ENCODE measurements around the gene GNB2. TPM values are rescaled to one million over a fixed set of nuclear protein-coding genes. Genes with fewer than 3 reads are reported as not detected.

GNB2 gene
- total and polyA plus RNA-seq, 2 of the 13 experiments (the other 11 are each of a cell fraction or from before 2014, with no cell fraction given), result 48.3 to 67.1 TPM

GRCh38 chr7:100720671-100721504, 47.3 kb downstream of the GNB2 start (continued):
- TF ChIP-seq ZBTB44 (CRISPR knock-in tag; IDR thresholded peaks at IDR 0.05) (no peak), ATF7 (IDR thresholded peaks at IDR 0.05) (no peak), ATF7 (CRISPR knock-in tag; IDR thresholded peaks at IDR 0.05) (no peak), RARG (CRISPR knock-in tag; IDR thresholded peaks at IDR 0.05; ENCODE audit: low read depth) (no peak), ZNF562 (CRISPR knock-in tag; IDR thresholded peaks at IDR 0.05; ENCODE audit: borderline replicate concordance) (no peak), TBL1XR1 (IDR thresholded peaks at IDR 0.05; ENCODE audit: borderline replicate concordance, low read length, partially characterized antibody) (no peak), RCOR2 (CRISPR knock-in tag; IDR thresholded peaks at IDR 0.05) (0 out of 2 replicates have a peak, but pooled peaks have one; percentile 36), ZNF790 (CRISPR knock-in tag; IDR thresholded peaks at IDR 0.05; ENCODE audit: borderline replicate concordance) (no peak), ZNF333 (CRISPR knock-in tag; IDR thresholded peaks at IDR 0.05; ENCODE audit: borderline replicate concordance) (no peak), PHF5A (CRISPR knock-in tag; IDR thresholded peaks at IDR 0.05; ENCODE audit: low read depth, unreplicated experiment) (no peak), ZFP41 (CRISPR knock-in tag; IDR thresholded peaks at IDR 0.05; ENCODE audit: borderline replicate concordance) (no peak), GATA4 (IDR thresholded peaks at IDR 0.05; ENCODE audit: borderline replicate concordance, low read depth) (no peak), SP1 (IDR thresholded peaks at IDR 0.05) (no peak), SP1 (CRISPR knock-in tag; IDR thresholded peaks at IDR 0.05) (no peak), MEF2D (CRISPR knock-in tag; IDR thresholded peaks at IDR 0.05) (no peak; the same call in 1 of the 2 replicates)
- TF ChIP-seq, protein P1, sequence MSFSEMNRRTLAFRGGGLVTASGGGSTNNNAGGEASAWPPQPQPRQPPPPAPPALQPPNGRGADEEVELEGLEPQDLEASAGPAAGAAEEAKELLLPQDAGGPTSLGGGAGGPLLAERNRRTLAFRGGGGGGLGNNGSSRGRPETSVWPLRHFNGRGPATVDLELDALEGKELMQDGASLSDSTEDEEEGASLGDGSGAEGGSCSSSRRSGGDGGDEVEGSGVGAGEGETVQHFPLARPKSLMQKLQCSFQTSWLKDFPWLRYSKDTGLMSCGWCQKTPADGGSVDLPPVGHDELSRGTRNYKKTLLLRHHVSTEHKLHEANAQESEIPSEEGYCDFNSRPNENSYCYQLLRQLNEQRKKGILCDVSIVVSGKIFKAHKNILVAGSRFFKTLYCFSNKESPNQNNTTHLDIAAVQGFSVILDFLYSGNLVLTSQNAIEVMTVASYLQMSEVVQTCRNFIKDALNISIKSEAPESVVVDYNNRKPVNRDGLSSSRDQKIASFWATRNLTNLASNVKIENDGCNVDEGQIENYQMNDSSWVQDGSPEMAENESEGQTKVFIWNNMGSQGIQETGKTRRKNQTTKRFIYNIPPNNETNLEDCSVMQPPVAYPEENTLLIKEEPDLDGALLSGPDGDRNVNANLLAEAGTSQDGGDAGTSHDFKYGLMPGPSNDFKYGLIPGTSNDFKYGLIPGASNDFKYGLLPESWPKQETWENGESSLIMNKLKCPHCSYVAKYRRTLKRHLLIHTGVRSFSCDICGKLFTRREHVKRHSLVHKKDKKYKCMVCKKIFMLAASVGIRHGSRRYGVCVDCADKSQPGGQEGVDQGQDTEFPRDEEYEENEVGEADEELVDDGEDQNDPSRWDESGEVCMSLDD (CRISPR knock-in tag; IDR thresholded peaks at IDR 0.05; ENCODE audit: borderline replicate concordance), result peak; percentile 68; the same call in 1 of the 2 replicates
- TF ChIP-seq, protein P2, sequence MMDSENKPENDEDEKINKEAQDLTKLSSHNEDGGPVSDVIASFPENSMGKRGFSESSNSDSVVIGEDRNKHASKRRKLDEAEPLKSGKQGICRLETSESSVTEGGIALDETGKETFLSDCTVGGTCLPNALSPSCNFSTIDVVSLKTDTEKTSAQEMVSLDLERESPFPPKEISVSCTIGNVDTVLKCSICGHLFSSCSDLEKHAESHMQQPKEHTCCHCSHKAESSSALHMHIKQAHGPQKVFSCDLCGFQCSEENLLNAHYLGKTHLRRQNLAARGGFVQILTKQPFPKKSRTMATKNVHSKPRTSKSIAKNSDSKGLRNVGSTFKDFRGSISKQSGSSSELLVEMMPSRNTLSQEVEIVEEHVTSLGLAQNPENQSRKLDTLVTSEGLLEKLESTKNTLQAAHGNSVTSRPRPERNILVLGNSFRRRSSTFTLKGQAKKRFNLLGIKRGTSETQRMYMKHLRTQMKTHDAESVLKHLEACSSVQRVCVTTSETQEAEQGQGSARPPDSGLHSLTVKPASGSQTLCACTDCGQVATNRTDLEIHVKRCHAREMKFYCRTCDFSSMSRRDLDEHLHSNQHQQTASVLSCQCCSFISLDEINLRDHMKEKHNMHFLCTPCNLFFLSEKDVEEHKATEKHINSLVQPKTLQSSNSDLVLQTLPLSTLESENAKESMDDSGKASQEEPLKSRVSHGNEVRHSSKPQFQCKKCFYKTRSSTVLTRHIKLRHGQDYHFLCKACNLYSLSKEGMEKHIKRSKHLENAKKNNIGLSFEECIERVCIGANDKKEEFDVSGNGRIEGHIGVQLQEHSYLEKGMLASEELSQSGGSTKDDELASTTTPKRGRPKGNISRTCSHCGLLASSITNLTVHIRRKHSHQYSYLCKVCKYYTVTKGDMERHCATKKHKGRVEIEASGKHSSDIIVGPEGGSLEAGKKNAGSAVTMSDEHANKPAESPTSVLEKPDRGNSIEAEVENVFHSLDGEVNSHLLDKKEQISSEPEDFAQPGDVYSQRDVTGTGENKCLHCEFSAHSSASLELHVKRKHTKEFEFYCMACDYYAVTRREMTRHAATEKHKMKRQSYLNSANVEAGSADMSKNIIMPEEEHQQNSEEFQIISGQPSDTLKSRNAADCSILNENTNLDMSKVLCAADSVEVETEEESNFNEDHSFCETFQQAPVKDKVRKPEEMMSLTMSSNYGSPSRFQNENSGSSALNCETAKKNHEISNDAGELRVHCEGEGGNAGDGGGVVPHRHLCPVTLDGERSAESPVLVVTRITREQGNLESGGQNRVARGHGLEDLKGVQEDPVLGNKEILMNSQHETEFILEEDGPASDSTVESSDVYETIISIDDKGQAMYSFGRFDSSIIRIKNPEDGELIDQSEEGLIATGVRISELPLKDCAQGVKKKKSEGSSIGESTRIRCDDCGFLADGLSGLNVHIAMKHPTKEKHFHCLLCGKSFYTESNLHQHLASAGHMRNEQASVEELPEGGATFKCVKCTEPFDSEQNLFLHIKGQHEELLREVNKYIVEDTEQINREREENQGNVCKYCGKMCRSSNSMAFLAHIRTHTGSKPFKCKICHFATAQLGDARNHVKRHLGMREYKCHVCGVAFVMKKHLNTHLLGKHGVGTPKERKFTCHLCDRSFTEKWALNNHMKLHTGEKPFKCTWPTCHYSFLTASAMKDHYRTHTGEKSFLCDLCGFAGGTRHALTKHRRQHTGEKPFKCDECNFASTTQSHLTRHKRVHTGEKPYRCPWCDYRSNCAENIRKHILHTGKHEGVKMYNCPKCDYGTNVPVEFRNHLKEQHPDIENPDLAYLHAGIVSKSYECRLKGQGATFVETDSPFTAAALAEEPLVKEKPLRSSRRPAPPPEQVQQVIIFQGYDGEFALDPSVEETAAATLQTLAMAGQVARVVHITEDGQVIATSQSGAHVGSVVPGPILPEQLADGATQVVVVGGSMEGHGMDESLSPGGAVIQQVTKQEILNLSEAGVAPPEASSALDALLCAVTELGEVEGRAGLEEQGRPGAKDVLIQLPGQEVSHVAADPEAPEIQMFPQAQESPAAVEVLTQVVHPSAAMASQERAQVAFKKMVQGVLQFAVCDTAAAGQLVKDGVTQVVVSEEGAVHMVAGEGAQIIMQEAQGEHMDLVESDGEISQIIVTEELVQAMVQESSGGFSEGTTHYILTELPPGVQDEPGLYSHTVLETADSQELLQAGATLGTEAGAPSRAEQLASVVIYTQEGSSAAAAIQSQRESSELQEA (CRISPR knock-in tag; IDR thresholded peaks at IDR 0.05; ENCODE audit: not compliant biosample characterization), result no peak
